GM11168 (cell line): ENCODE results near the gene ACKR1.

Experiments used
- in situ Hi-C: fragments of 300-500 bp; cut with MboI; formaldehyde crosslinking; loops from one replicate; pipeline ENCODE4 v1.12.0; 2022; ENCODE audit warnings: low sequenced_read_pairs; ENCODE audit not compliant: unreplicated experiment

ACKR1 gene

GRCh38 chr1:159214149-159214760 lies 9.6 kb downstream of the ACKR1 start:
- in situ Hi-C loops = no loop called here

- in situ Hi-C loops = no loop called here
Observed at GRCh38 chr1:159218649-159219636, 14.3 kb downstream of the ACKR1 start.

- in situ Hi-C loops = no loop called here
Observed at GRCh38 chr1:159222075-159222865, 17.6 kb downstream of the ACKR1 start.

GRCh38 chr1:159223004-159223403 lies 18.3 kb downstream of the ACKR1 start:
- in situ Hi-C loops = no loop called here

GRCh38 chr1:159228554-159228953 lies 23.9 kb downstream of the ACKR1 start:
- in situ Hi-C loops = no loop called here

GRCh38 chr1:159229260-159229885 lies 24.7 kb downstream of the ACKR1 start:
- in situ Hi-C loops = no loop called here

- in situ Hi-C loops = no loop called here
Observed at GRCh38 chr1:159229896-159230295, 25.2 kb downstream of the ACKR1 start.

- in situ Hi-C loops = no loop called here
Observed at GRCh38 chr1:159239551-159240220, 35.0 kb downstream of the ACKR1 start.

GRCh38 chr1:159247266-159247665 lies 42.6 kb downstream of the ACKR1 start:
- in situ Hi-C loops = no loop called here

- in situ Hi-C loops = no loop called here
Observed at GRCh38 chr1:159248311-159248710, 43.6 kb downstream of the ACKR1 start.

- in situ Hi-C loops = no loop called here
Observed at GRCh38 chr1:159250638-159251216, 46.1 kb downstream of the ACKR1 start.
